IMR-90 (cell line): ENCODE measurements around the gene HYI. TPM values are rescaled to one million over a fixed set of nuclear protein-coding genes. Genes with fewer than 3 reads are reported as not detected.

ENCODE experiments used
- ATAC-seq: fragments of 200-7000 bp; cut with Tn5 transposase; 2 replicates; pipeline ENCODE4 v1.9.1; 2020; ENCODE audit warnings: low read depth, mild to moderate bottlenecking, moderate library complexity
- BruUV-seq: library from RNA; stranded (reverse); fragments of 400-500 nt; replicated peaks from 2 replicates; lab custom pipeline; 2021; lab: Mats Ljungman, UMichigan
- CTCF ChIA-PET: fragments of 300-600 bp; formaldehyde crosslinking; extraction: SDS; loops from one replicate; lab custom pipeline; 2021; ENCODE audit warnings: antibody characterized with exemption; lab: Yijun Ruan, JAX
- POLR2A ChIA-PET: fragments of 300-600 bp; sonication (Branson Sonifier 250); formaldehyde crosslinking; loops from one replicate; lab custom pipeline; 2022; ENCODE audit warnings: antibody characterized with exemption; ENCODE audit not compliant: unreplicated experiment; lab: Charles Lee
- DNase-seq: peaks from one replicate; pipeline ENCODE4 v3.0.0; 2013
- H2AFZ ChIP-seq: replicated peaks from 2 replicates; pipeline ENCODE3; 2013; ENCODE audit warnings: low read length, mild to moderate bottlenecking; ENCODE audit not compliant: poor library complexity
- H2AK5ac ChIP-seq: 2 replicates; pipeline ENCODE4 v1.6.1; 2013; ENCODE audit warnings: low read depth, low read length, inconsistent platforms
- H2AK9ac ChIP-seq: replicated peaks from 2 replicates; pipeline ENCODE3; 2013; ENCODE audit warnings: mild to moderate bottlenecking, low read depth, low read length, moderate library complexity; ENCODE audit not compliant: poor library complexity
- H2BK120ac ChIP-seq: 2 replicates; pipeline ENCODE4 v1.6.1; 2013; ENCODE audit warnings: low read depth, low read length, inconsistent platforms
- H2BK15ac ChIP-seq: 3 replicates; pipeline ENCODE4 v1.6.1; 2013; ENCODE audit warnings: low read depth, low read length, inconsistent platforms
- H2BK20ac ChIP-seq: 2 replicates; pipeline ENCODE4 v1.6.1; 2013; ENCODE audit warnings: low read depth, mild to moderate bottlenecking, inconsistent platforms, low read length, moderate library complexity
- H2BK5ac ChIP-seq: 2 replicates; pipeline ENCODE4 v1.6.1; 2013; ENCODE audit warnings: mild to moderate bottlenecking, low read depth, low read length, inconsistent platforms; ENCODE audit not compliant: poor library complexity, severe bottlenecking
- H3K14ac ChIP-seq: replicated peaks from 2 replicates; pipeline ENCODE4 v1.6.1; 2013; ENCODE audit warnings: low read depth, low read length, inconsistent platforms
- H3K18ac ChIP-seq: 2 replicates; pipeline ENCODE4 v1.6.1; 2013; ENCODE audit warnings: low read depth, low read length, control low read depth
- H3K23ac ChIP-seq: 2 replicates; pipeline ENCODE4 v1.6.1; 2013; ENCODE audit warnings: low read depth, low read length, inconsistent platforms
- H3K27ac ChIP-seq: 2 replicates; pipeline ENCODE4 v1.5.1; 2013; ENCODE audit warnings: mild to moderate bottlenecking, control low read depth, low read length; ENCODE audit not compliant: insufficient read depth
- H3K27me3 ChIP-seq: 2 replicates; pipeline ENCODE4 v1.6.1; 2013; ENCODE audit warnings: low read length; ENCODE audit not compliant: control insufficient read depth, insufficient read depth
- H3K36me3 ChIP-seq: 2 replicates; pipeline ENCODE4 v1.6.1; 2013; ENCODE audit warnings: low read length, mixed read lengths; ENCODE audit not compliant: control insufficient read depth, insufficient read depth
- H3K4ac ChIP-seq: 2 replicates; pipeline ENCODE4 v1.6.1; 2013; ENCODE audit warnings: low read depth, low read length, inconsistent platforms
- H3K4me1 ChIP-seq: 2 replicates; pipeline ENCODE4 v1.6.1; 2013; ENCODE audit warnings: low read length, mixed read lengths; ENCODE audit not compliant: control insufficient read depth, insufficient read depth
- H3K4me2 ChIP-seq: 2 replicates; pipeline ENCODE4 v1.6.1; 2013; ENCODE audit warnings: low read depth, mild to moderate bottlenecking, control low read depth, low read length, moderate library complexity
- H3K4me3 ChIP-seq: 2 replicates; pipeline ENCODE4 v1.5.1; 2013; ENCODE audit warnings: low read depth, mild to moderate bottlenecking, control low read depth, low read length, moderate library complexity; ENCODE audit not compliant: insufficient read depth
- H3K56ac ChIP-seq: 2 replicates; pipeline ENCODE4 v1.6.1; 2013; ENCODE audit warnings: low read length, inconsistent platforms; ENCODE audit not compliant: insufficient read depth; ENCODE audit errors: extremely low read depth
- H3K79me1 ChIP-seq, 2 experiments: 2 replicates each; pipeline ENCODE4 v1.6.1; 2013; ENCODE audit warnings: low read length in 2 of 2, inconsistent platforms in 1 of 2, low read depth in 1 of 2
- H3K9ac ChIP-seq: 2 replicates; pipeline ENCODE4 v1.6.1; 2013; ENCODE audit warnings: low read depth, low read length, control low read depth
- H3K9me1 ChIP-seq: 2 replicates; pipeline ENCODE4 v1.6.1; 2013; ENCODE audit warnings: low read length, inconsistent platforms; ENCODE audit not compliant: insufficient read depth
- H3K9me3 ChIP-seq: 2 replicates; pipeline ENCODE4 v1.6.1; 2013; ENCODE audit warnings: low read length; ENCODE audit not compliant: control insufficient read depth, insufficient read depth
- H4K20me1 ChIP-seq: 2 replicates; pipeline ENCODE4 v1.6.1; 2013; ENCODE audit warnings: low read length, inconsistent platforms; ENCODE audit not compliant: insufficient read depth
- H4K5ac ChIP-seq: 2 replicates; pipeline ENCODE4 v1.6.1; 2013; ENCODE audit warnings: mild to moderate bottlenecking, low read depth, low read length, control low read depth
- H4K8ac ChIP-seq, 2 experiments: 2 replicates each; pipeline ENCODE4 v1.6.1; 2013; ENCODE audit warnings: low read depth in 2 of 2, low read length in 2 of 2, control low read depth in 1 of 2, inconsistent platforms in 1 of 2
- H4K91ac ChIP-seq: 2 replicates; pipeline ENCODE4 v1.6.1; 2013; ENCODE audit warnings: low read depth, low read length, inconsistent platforms; ENCODE audit not compliant: insufficient read depth
- BHLHE40 ChIP-seq: fragments of 150-350 bp; IDR thresholded peaks from 2 replicates; pipeline ENCODE4 v1.6.1; 2016; ENCODE audit warnings: mild to moderate bottlenecking, low read depth, low read length
- CEBPB ChIP-seq: IDR thresholded peaks from 2 replicates; pipeline ENCODE4 v1.6.1; 2012; ENCODE audit warnings: low read depth, low read length, improper control_type of control experiment
- FOS ChIP-seq: fragments of 150-350 bp; IDR thresholded peaks from 2 replicates; pipeline ENCODE4 v1.6.1; 2016; ENCODE audit warnings: low read depth, low read length
- MAZ ChIP-seq: IDR thresholded peaks from 2 replicates; pipeline ENCODE4 v1.6.1; 2012; ENCODE audit warnings: low read depth, mild to moderate bottlenecking, low read length, improper control_type of control experiment, moderate library complexity, borderline replicate concordance
- MXI1 ChIP-seq: IDR thresholded peaks from 2 replicates; pipeline ENCODE4 v1.6.1; 2012; ENCODE audit warnings: low read depth, mild to moderate bottlenecking, low read length, moderate library complexity, borderline replicate concordance
- NFE2L2 ChIP-seq: fragments of 150-350 bp; IDR thresholded peaks from 2 replicates; pipeline ENCODE4 v1.6.1; 2016; ENCODE audit warnings: low read depth, mild to moderate bottlenecking, low read length
- POLR2A ChIP-seq: IDR thresholded peaks from 2 replicates; pipeline ENCODE4 v1.6.1; 2012; ENCODE audit warnings: mild to moderate bottlenecking, low read depth, low read length
- RAD21 ChIP-seq: IDR thresholded peaks from 2 replicates; pipeline ENCODE4 v1.6.1; 2012; ENCODE audit warnings: low read length, improper control_type of control experiment
- RFX5 ChIP-seq: IDR thresholded peaks from 2 replicates; pipeline ENCODE4 v1.8.0; 2012; ENCODE audit warnings: low read depth, mild to moderate bottlenecking, low read length, moderate library complexity
- WGBS, 2 experiments: methylation state at CpG; one replicate each; pipeline versions ENCODE4 v1.1.5 to v1.1.7; 2013; ENCODE audit warnings: missing lambda C conversion rate in 2 of 2; ENCODE audit not compliant: insufficient read length in 1 of 2; ENCODE audit errors: extremely low coverage in 2 of 2; 5-methylcytosine and 5-hydroxymethylcytosine counted together
- dilution Hi-C: fragments of 300-500 bp; cut with HindIII; formaldehyde crosslinking; loops from one replicate; pipeline ENCODE4 v1.14.3; 2018; ENCODE audit warnings: low sequenced_read_pairs; ENCODE audit not compliant: unreplicated experiment
- in situ Hi-C: fragments of 300-500 bp; cut with MboI; formaldehyde crosslinking; loops from 3 replicates; pipeline ENCODE4 v1.14.3; 2019; ENCODE audit warnings: low sequenced_read_pairs, inconsistent platforms, mixed read lengths
- intact Hi-C: fragments of 100-400 bp; cut with micrococcal nuclease; formaldehyde crosslinking; loops from 2 replicates; pipeline ENCODE4 v1.10.0; 2022
- polyA plus RNA-seq, 3 experiments: library from polyadenylated mRNA; depleted of rRNA; stranded (reverse); fragments of >200 nt; gene quantifications; 2 replicates each; pipeline ENCODE4 v1.2.3, GENCODE V29; 2012; ENCODE audit warnings: low replicate concordance in 1 of 3
- total RNA-seq: library from RNA; depleted of rRNA; stranded (reverse); fragments of >200 nt; gene quantifications from 2 replicates; pipeline ENCODE4 v1.2.3, GENCODE V29; 2012

Gene HYI
- total and polyA plus RNA-seq, 2 of the 4 experiments (the other 2 are of a cell fraction): 21.5 to 53.7 TPM

DNA sequence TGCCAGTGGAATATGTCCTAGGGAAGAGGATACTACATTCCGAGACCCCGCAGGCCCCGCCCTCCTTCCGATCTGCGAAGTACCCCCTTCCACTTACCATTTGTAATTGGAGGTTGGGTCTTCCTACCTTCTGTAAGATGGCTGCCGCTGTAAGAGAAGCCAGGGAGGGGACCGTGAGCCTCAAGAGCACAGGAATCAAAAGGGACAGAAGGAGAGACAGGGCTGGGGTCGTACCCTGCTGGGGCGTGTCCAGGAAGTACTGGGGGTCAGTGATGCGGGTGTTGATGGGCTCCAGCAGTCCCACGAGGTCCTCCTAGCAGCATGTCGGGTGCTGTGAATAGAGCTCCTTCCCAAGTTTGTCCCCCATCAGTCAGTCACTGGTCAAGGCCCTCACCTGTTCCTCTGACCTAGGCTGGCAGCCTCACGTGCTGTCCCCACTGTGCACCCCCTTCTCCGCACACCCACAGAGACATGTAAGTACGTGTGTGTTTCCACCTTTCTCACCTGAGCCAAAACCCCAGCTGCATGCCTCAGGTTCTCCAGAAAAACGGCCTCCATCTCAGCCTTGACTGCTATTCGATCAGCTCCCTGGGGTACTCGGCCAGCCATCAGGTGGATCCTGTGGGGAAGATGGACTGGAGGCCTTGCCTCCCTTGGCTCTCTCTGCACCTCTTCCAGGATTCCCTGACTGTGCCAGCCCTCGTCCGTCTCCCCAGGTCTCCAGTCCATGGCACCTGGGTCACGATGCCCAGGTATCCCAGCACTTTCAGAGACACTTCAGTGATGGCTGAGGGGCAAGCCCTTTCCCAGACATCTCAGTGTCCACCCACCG, 1.8 kb downstream of the HYI start:
- Histone ChIP-seq H3K56ac (no peak overlapping the region), H4K5ac (no peak overlapping the region), H2AK9ac (peak overlapping the region; percentile 79), H2AFZ (peak overlapping the region; percentile 44), H4K8ac (peak overlapping the region in 1 of 2 experiments; percentile 51; a peak in 1 of 4 replicates), H4K20me1 (peaks cover 8% of the 10 kb centered on the region; the same call in 1 of the 2 replicates), H3K27ac (no peak overlapping the region), H3K18ac (no peak overlapping the region), H2BK15ac (no peak overlapping the region), H3K14ac (0 out of 2 replicates have a peak overlapping the region, but pooled peaks have one; percentile 39), H4K91ac (no peak overlapping the region), H3K4ac (peak overlapping the region; percentile 88), H2BK120ac (peak overlapping the region; percentile 62; the same call in 1 of the 2 replicates), H3K27me3 (no peaks in the 10 kb centered on the region), H3K36me3 (peaks cover 54% of the 10 kb centered on the region), H3K4me2 (no peak overlapping the region), H3K9ac (no peak overlapping the region), H3K23ac (peak overlapping the region; percentile 86; the same call in 1 of the 2 replicates), H2BK20ac (no peak overlapping the region), H3K79me1 (peaks cover 10 to 59% of the 10 kb centered on the region in 2 experiments; a peak in 2 of 4 replicates), H3K4me3 (no peak overlapping the region), H3K9me3 (no peaks in the 10 kb centered on the region), H2AK5ac (peak overlapping the region; percentile 81), H2BK5ac (peak overlapping the region; percentile 11), H3K9me1 (peaks cover 19% of the 10 kb centered on the region), H3K4me1 (peaks cover 7% of the 10 kb centered on the region)
- dilution Hi-C loops (no loop called here), intact Hi-C loops (loop anchor here (5.0 kb wide), 1 partner anchor 75 kb away; no protein-coding TSS in a partner anchor), in situ Hi-C loops (no loop called here)
- WGBS, 2 experiments: 91% methylated on average over 4 of the region's 22 CpGs; no CpG with 5 or more reads in 1 of the 2 experiments
- no TSS peak for BruUV-seq
- ATAC-seq (no peak), DNase-seq (no peak)
- CTCF ChIA-PET: no interaction called here
- POLR2A ChIA-PET: interaction anchor here (1.0 kb wide), 1 partner anchor 16 kb away, joined by 3 read pairs; no protein-coding TSS in a partner anchor
- TF ChIP-seq BHLHE40: no peak
- no peak for TF ChIP-seq CEBPB
- no peak for TF ChIP-seq MXI1
- TF ChIP-seq MAZ: no peak
- TF ChIP-seq RAD21: no peak
- TF ChIP-seq RFX5: no peak
- TF ChIP-seq FOS: no peak
- no peak for TF ChIP-seq NFE2L2
- TF ChIP-seq POLR2A: no peak
